MCF 10A (cell line): ENCODE results near the gene ISOC2. TPM values are rescaled to one million over a fixed set of nuclear protein-coding genes. Genes with fewer than 3 reads are reported as not detected.

Experiments used
- Bru-seq: library from RNA; stranded (reverse); fragments of 400-500 nt; gene quantifications from one replicate; lab custom pipeline; 2021; lab: Mats Ljungman, UMichigan
- BruChase-seq, 2 experiments: library from RNA; stranded (reverse); fragments of 400-500 nt; gene quantifications; one replicate each; lab custom pipeline; 2021; lab: Mats Ljungman, UMichigan
- BruUV-seq: library from RNA; stranded (reverse); fragments of 400-500 nt; replicated peaks from 2 replicates; lab custom pipeline; 2021; lab: Mats Ljungman, UMichigan
- CTCF ChIA-PET: fragments of 300-600 bp; sonication (Branson Sonifier 250); formaldehyde crosslinking; extraction: SDS; loops from one replicate; lab custom pipeline; 2021; ENCODE audit warnings: antibody characterized with exemption, inconsistent platforms; lab: Yijun Ruan, JAX
- POLR2A ChIA-PET: fragments of 300-600, 350-650 bp; sonication (Branson Sonifier 250); formaldehyde crosslinking; extraction: SDS; loops from one replicate; lab custom pipeline; 2020; ENCODE audit warnings: antibody characterized with exemption, inconsistent platforms; lab: Yijun Ruan, JAX
- DNase-seq: peaks from one replicate; pipeline ENCODE4 v3.0.0-alpha.2; 2018; ENCODE audit not compliant: unreplicated experiment
- H3K27ac Mint-ChIP-seq: one replicate; pipeline ENCODE4 v1.8.0; 2022; ENCODE audit warnings: mild to moderate bottlenecking, low read depth, mixed read lengths; ENCODE audit not compliant: unreplicated experiment
- H3K27me3 Mint-ChIP-seq: one replicate; pipeline ENCODE4 v1.8.0; 2022; ENCODE audit warnings: mixed read lengths; ENCODE audit not compliant: insufficient read depth, unreplicated experiment
- H3K36me3 Mint-ChIP-seq: one replicate; pipeline ENCODE4 v1.8.0; 2022; ENCODE audit warnings: mild to moderate bottlenecking, moderate library complexity, mixed read lengths; ENCODE audit not compliant: insufficient read depth, unreplicated experiment
- H3K4me1 Mint-ChIP-seq: one replicate; pipeline ENCODE4 v1.8.0; 2022; ENCODE audit warnings: mixed read lengths; ENCODE audit not compliant: insufficient read depth, unreplicated experiment
- H3K4me3 Mint-ChIP-seq: one replicate; pipeline ENCODE4 v1.8.0; 2022; ENCODE audit warnings: mild to moderate bottlenecking, moderate library complexity, mixed read lengths; ENCODE audit not compliant: unreplicated experiment
- H3K9me3 Mint-ChIP-seq: one replicate; pipeline ENCODE4 v1.8.0; 2022; ENCODE audit warnings: mixed read lengths; ENCODE audit not compliant: unreplicated experiment
- CTCF ChIP-seq: fragments of 200-600 bp; IDR thresholded peaks from one replicate; pipeline ENCODE4 v1.8.0; 2022; ENCODE audit warnings: antibody characterized with exemption, mild to moderate bottlenecking; ENCODE audit not compliant: unreplicated experiment
- intact Hi-C: fragments of 100-400 bp; cut with micrococcal nuclease; formaldehyde crosslinking; loops from 2 replicates; pipeline ENCODE4 v1.14.1; 2022
- long read RNA-seq: library from polyadenylated mRNA; stranded (forward); transcript quantifications from one replicate; pipeline ENCODE4 v2.0.0, GENCODE V29; 2022
- total RNA-seq: library from RNA; stranded (reverse); gene quantifications from 2 replicates; pipeline ENCODE4 v1.2.3, GENCODE V29; 2022

ISOC2 gene
- total RNA-seq (34.3 and 59.9 TPM in 2 replicates), Bru-seq, nascent RNA (percentile 56 among the genes with signal in this experiment), BruChase-seq, experiment 1, labeled RNA remaining after a 6-hour chase (percentile 60 among the genes with signal in this experiment), BruChase-seq, experiment 2, labeled RNA remaining after a 2-hour chase (percentile 46 among the genes with signal in this experiment)
- long read RNA-seq, transcript ISOC2-202 (6 exons, 998 nt), result major isoform, 13 of 17 reads
- long read RNA-seq, partial matches to known transcripts, result 2 of 17 reads
- long read RNA-seq, other reads (novel, unspliced or antisense), result 0 of 17 reads

GRCh38 chr19:55461259-55461973, at the start of gene ISOC2:
Gene ISOC2 (minus strand): TSS chr19:55461642. CDS start chr19:55456486, 5,156 bp downstream.
- TF ChIP-seq CTCF, result no peak
- ChIA-PET POLR2A (interaction anchor here (0.6 to 2.6 kb wide), 24 partner anchors 8 to 1317 kb away, joined by 3 to 35 read pairs (median 4); partner anchors contain the start of genes KMT5C, TMEM238, U2AF2 and ZNF628), CTCF (interaction anchor here (0.6 to 0.9 kb wide), 2 partner anchors 26 to 80 kb away, joined by 3 to 4 read pairs; no protein-coding TSS in a partner anchor)
- Mint-ChIP-seq H3K9me3 (no peaks in the 10 kb centered on the region), H3K36me3 (peaks cover 14% of the 10 kb centered on the region), H3K4me1 (peaks cover 17% of the 10 kb centered on the region), H3K4me3 (peak within 1 kb of the TSS; percentile 97), H3K27ac (peak within 1 kb of the TSS; percentile 83), H3K27me3 (no peaks in the 10 kb centered on the region)
- DNase-seq, result peak; percentile 100
- intact Hi-C loops, result no loop called here
- TSS peak; percentile 74 for BruUV-seq

GRCh38 chr19:55508120-55508519, 46.7 kb upstream of the ISOC2 start:
- no peak overlapping the region for H3K27ac Mint-ChIP-seq
- ChIA-PET CTCF (interaction anchor here (0.6 to 1.9 kb wide), 7 partner anchors 8 to 367 kb away, joined by 3 to 11 read pairs (median 4); no protein-coding TSS in a partner anchor), POLR2A (no interaction called here)
- H3K27me3 Mint-ChIP-seq, result no peaks in the 10 kb centered on the region
- no peak for TF ChIP-seq CTCF
- no peaks in the 10 kb centered on the region for H3K9me3 Mint-ChIP-seq
- no peak for DNase-seq
- intact Hi-C loops, result loop anchor here (10.0 kb wide), 1 partner anchor 93 kb away; no protein-coding TSS in a partner anchor
- no peak overlapping the region for H3K4me3 Mint-ChIP-seq
- no peaks in the 10 kb centered on the region for H3K4me1 Mint-ChIP-seq
- peaks cover 6% of the 10 kb centered on the region for H3K36me3 Mint-ChIP-seq
- no TSS peak for BruUV-seq

GRCh38 chr19:55504981-55505380, 43.5 kb upstream of the ISOC2 start:
- ChIA-PET POLR2A (interaction anchor here (1.6 to 1.7 kb wide), 2 partner anchors 28 to 38 kb away, joined by 8 to 11 read pairs; partner anchors contain the start of gene ZNF628), CTCF (interaction anchor here (0.6 to 2.9 kb wide), 28 partner anchors 7 to 416 kb away, joined by 3 to 64 read pairs (median 6); partner anchors contain the start of genes NAT14, SSC5D, ZNF628 and ZNF784)
- H3K4me1 Mint-ChIP-seq, result no peaks in the 10 kb centered on the region
- H3K27ac Mint-ChIP-seq, result no peak overlapping the region
- H3K9me3 Mint-ChIP-seq, result peaks cover 6% of the 10 kb centered on the region
- H3K36me3 Mint-ChIP-seq, result peaks cover 6% of the 10 kb centered on the region
- no peaks in the 10 kb centered on the region for H3K27me3 Mint-ChIP-seq
- BruUV-seq, result no TSS peak
- intact Hi-C loops, result loop anchor here (1.0 to 10.0 kb wide), 2 partner anchors 37 to 90 kb away; no protein-coding TSS in a partner anchor
- no peak for DNase-seq
- no peak overlapping the region for H3K4me3 Mint-ChIP-seq
- no peak for TF ChIP-seq CTCF
